ENCODE results near the gene XRCC1.

Gene XRCC1, protein sequence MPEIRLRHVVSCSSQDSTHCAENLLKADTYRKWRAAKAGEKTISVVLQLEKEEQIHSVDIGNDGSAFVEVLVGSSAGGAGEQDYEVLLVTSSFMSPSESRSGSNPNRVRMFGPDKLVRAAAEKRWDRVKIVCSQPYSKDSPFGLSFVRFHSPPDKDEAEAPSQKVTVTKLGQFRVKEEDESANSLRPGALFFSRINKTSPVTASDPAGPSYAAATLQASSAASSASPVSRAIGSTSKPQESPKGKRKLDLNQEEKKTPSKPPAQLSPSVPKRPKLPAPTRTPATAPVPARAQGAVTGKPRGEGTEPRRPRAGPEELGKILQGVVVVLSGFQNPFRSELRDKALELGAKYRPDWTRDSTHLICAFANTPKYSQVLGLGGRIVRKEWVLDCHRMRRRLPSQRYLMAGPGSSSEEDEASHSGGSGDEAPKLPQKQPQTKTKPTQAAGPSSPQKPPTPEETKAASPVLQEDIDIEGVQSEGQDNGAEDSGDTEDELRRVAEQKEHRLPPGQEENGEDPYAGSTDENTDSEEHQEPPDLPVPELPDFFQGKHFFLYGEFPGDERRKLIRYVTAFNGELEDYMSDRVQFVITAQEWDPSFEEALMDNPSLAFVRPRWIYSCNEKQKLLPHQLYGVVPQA

DNA sequence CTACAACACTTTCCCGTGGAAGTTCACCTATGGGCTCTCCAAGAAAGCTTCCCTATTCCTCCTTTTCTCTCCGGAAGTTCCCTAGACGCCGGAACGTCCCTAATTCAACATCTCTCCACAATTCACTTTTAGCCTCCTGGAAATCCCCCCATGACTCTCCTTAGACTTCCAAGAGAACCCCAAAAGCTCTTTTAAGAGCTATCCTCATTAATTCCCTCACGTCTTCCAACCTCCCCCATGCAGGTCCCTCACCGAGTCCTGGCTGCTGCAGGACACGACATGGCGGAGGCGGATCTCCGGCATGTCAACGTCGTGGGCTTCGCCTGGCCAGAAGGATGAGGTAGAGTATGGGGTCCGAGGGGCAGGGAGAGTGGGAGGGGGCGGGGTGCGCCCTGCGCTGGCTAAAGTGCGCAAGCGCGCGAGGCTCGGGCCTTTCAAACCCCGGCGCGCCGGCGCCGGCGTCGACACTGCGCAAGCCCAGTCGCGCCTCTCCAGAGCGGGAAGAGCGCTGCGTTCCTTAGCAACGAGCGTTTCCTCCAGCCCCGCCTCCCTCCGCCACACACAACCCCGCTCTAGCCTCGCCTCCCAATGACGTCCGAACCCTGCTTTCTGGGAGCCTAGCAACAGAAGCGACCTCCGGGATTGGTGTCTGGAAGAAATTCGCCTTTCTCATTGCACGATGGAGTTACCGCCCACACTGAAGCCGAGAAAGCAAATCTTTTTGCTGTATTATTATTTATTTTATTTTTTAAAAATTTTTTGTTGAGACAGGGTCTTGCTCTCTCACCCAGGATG lies at the start of gene XRCC1, which contains the start of gene PINLYP:
XRCC1 (minus strand) TSS at position 372 of the 795 bp plus-strand sequence; CDS start at position 303, 69 bp downstream.
PINLYP (plus strand) TSS at position 646 of the 795 bp plus-strand sequence. CDS start 1,391 bp downstream, outside the sequence.
- TF ChIP-seq, protein P1, sequence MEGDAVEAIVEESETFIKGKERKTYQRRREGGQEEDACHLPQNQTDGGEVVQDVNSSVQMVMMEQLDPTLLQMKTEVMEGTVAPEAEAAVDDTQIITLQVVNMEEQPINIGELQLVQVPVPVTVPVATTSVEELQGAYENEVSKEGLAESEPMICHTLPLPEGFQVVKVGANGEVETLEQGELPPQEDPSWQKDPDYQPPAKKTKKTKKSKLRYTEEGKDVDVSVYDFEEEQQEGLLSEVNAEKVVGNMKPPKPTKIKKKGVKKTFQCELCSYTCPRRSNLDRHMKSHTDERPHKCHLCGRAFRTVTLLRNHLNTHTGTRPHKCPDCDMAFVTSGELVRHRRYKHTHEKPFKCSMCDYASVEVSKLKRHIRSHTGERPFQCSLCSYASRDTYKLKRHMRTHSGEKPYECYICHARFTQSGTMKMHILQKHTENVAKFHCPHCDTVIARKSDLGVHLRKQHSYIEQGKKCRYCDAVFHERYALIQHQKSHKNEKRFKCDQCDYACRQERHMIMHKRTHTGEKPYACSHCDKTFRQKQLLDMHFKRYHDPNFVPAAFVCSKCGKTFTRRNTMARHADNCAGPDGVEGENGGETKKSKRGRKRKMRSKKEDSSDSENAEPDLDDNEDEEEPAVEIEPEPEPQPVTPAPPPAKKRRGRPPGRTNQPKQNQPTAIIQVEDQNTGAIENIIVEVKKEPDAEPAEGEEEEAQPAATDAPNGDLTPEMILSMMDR (IDR thresholded peaks at IDR 0.05; ENCODE audit: low read depth, low read length, missing control alignments) = no peak
- in situ Hi-C loops (cut with HindIII; ENCODE audit: low pct_ligation_motif_present, low sequenced_read_pairs) = no loop called here
- DNase-seq = peak; percentile 97
- Histone ChIP-seq H3K27me3 (replicated peaks) (no peaks in the 10 kb centered on the region), H3K36me3 (replicated peaks) (no peaks in the 10 kb centered on the region), H3K4me3 (ENCODE audit: low read depth, low read length) (peak within 1 kb of the TSS; percentile 90), H3K27ac (peak within 1 kb of the TSS; percentile 63)

DNA sequence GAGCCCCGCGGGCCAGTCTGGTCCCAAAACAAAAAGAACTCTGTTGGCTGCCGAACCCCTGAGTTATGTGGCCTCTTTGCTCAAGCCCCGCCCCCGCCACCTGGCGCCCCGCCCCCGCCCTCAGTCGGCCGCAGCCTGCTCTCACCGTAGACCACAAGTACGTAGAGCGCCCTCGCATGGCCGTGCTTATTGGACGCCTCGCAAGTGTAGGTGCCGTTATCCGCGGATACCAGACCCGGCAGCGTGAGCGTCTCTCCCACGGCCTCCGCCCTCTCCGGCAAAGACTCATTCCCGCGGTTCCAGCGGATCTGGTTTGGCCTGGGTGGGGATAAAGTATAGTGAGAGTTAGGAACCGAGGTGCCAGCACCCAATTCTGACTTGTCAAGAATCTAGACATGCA lies 49.6 kb upstream of the XRCC1 start:
- in situ Hi-C loops (cut with HindIII; ENCODE audit: low pct_ligation_motif_present, low sequenced_read_pairs) = no loop called here
- Histone ChIP-seq H3K36me3 (replicated peaks) (no peaks in the 10 kb centered on the region), H3K27me3 (replicated peaks) (no peaks in the 10 kb centered on the region), H3K4me3 (ENCODE audit: low read depth, low read length) (no peak overlapping the region), H3K27ac (no peak overlapping the region)
- TF ChIP-seq, protein P1 (IDR thresholded peaks at IDR 0.05; ENCODE audit: low read depth, low read length, missing control alignments) = peak; percentile 4
- DNase-seq = no peak

DNA sequence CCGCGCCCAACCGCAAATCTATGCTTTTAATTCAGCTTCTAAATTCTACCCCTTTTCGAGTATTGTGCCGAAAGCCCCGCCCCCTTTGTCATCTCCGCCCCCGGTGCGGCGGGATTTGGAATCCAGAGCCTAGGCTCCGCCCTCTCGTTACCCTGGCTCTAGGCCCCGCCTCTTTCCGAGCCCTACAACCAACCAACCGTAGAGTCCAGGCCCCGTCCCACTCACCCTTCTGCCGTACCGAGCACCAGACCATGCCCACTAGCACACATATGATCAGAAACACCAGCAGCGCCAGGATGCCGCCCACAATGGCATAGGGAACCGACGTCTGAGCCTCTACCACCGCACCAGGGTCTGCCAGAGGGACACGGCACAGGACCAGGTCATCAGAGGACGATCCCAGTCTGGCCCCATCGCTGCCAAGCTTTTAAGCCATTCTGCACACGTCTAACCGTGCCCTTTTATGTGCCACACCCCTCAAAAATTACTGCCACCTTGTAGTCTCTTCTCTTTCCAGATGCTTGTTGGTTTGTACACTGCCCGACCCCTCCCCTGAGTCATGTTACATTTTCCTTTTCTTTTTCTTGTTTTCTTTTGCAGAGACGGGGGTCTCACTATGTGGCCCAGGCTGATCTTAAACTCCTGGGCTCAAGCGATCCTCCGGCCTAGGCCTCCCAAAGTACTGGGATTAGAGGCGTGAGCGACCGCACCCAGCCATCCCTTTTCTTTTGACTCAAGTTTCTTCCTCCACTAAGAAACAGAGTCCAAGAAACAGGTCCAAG lies 48.8 kb upstream of the XRCC1 start:
- Histone ChIP-seq H3K27ac (no peak overlapping the region), H3K36me3 (replicated peaks) (no peaks in the 10 kb centered on the region), H3K4me3 (ENCODE audit: low read depth, low read length) (no peak overlapping the region), H3K27me3 (replicated peaks) (no peaks in the 10 kb centered on the region)
- TF ChIP-seq, protein P1 (IDR thresholded peaks at IDR 0.05; ENCODE audit: low read depth, low read length, missing control alignments) = no peak
- no peak for DNase-seq
- in situ Hi-C loops (cut with HindIII; ENCODE audit: low pct_ligation_motif_present, low sequenced_read_pairs) = no loop called here

DNA sequence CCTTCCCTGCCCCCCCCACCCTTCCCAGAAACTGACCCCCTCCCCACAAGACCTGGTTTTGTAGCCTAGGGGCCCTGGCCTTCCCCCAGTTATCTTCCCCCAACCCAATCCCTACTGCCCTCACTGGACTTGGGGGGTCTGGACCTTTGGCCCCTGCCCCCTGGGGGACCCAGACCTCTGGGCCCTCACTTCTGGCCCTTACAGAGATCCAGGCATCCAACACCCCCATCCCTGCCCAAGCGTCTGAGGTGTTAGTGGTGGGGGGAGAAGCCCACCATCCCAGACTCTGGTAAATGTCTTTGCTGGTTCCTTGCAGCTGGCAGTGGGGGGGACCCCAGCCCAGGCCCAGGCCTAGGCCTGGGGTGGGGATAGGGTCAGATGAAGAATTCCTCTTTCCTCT lies 47.6 kb upstream of the XRCC1 start:
- in situ Hi-C loops (cut with HindIII; ENCODE audit: low pct_ligation_motif_present, low sequenced_read_pairs) = no loop called here
- Histone ChIP-seq H3K4me3 (ENCODE audit: low read depth, low read length) (no peak overlapping the region), H3K27me3 (replicated peaks) (no peaks in the 10 kb centered on the region), H3K27ac (no peak overlapping the region), H3K36me3 (replicated peaks) (no peaks in the 10 kb centered on the region)
- TF ChIP-seq, protein P1 (IDR thresholded peaks at IDR 0.05; ENCODE audit: low read depth, low read length, missing control alignments) = no peak
- no peak for DNase-seq

DNA sequence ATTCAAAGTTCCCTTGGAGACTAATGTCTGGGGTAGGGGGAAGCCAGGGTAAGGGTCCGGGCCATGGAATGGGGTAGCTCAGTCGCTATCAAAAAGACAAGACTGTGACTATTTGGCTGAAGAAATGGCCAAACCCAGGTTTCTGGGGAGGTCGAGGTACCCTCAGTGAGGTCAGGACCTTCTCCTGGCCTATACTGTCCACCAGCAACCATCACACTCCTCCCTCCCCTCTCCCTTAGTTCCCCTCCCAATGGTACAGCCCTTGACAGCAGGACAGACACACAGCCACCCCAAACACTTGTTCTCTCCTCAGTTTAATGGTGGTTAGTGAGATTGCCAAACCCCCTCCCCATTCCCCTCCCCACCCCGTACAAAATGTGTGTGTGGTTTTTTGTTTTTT lies 46.7 kb upstream of the XRCC1 start:
- Histone ChIP-seq H3K4me3 (ENCODE audit: low read depth, low read length) (no peak overlapping the region), H3K27me3 (replicated peaks) (no peaks in the 10 kb centered on the region), H3K36me3 (replicated peaks) (no peaks in the 10 kb centered on the region), H3K27ac (no peak overlapping the region)
- in situ Hi-C loops (cut with HindIII; ENCODE audit: low pct_ligation_motif_present, low sequenced_read_pairs) = no loop called here
- no peak for DNase-seq
- TF ChIP-seq, protein P1 (IDR thresholded peaks at IDR 0.05; ENCODE audit: low read depth, low read length, missing control alignments) = no peak
